Measurements from ENCODE around the gene MISP.

GRCh38 chr19:703651-704446 is 47.1 kb upstream of the MISP start:
- TF ChIP-seq ZNF274 (IDR thresholded peaks at IDR 0.05; ENCODE audit: low read depth, low read length) (no peak), YY1 (IDR thresholded peaks at IDR 0.05; ENCODE audit: insufficient read depth, insufficient read length) (no peak)
